GM12878 (cell line): ENCODE measurements around the gene DPYSL4. TPM values are rescaled to one million over a fixed set of nuclear protein-coding genes. Genes with fewer than 3 reads are reported as not detected.

Experiments used
- ATAC-seq: fragments of 200-7000 bp; cut with Tn5 transposase; 3 replicates; pipeline ENCODE4 v1.9.1; 2020; ENCODE audit warnings: mild to moderate bottlenecking, moderate library complexity
- BruUV-seq: library from RNA; stranded (reverse); fragments of 400-500 nt; replicated peaks from 2 replicates; lab custom pipeline; 2021; lab: Mats Ljungman, UMichigan
- CTCF ChIA-PET: fragments of 300-600 bp; sonication (Branson Sonifier 250); formaldehyde crosslinking; extraction: SDS; loops from one replicate; lab custom pipeline; 2021; ENCODE audit warnings: inconsistent platforms; lab: Yijun Ruan, JAX
- POLR2A ChIA-PET: fragments of 350-600 bp; formaldehyde crosslinking; extraction: SDS; loops from one replicate; lab custom pipeline; 2021; ENCODE audit warnings: inconsistent platforms; lab: Charles Lee
- RAD21 ChIA-PET: fragments of 300-600 bp; sonication (Branson Sonifier 250); formaldehyde crosslinking; loops from one replicate; lab custom pipeline; 2023; ENCODE audit warnings: antibody characterized with exemption; ENCODE audit not compliant: unreplicated experiment; lab: Charles Lee
- SMC1A ChIA-PET: fragments of 300-600 bp; sonication (Branson Sonifier 250); formaldehyde crosslinking; loops from one replicate; lab custom pipeline; 2023; ENCODE audit not compliant: unreplicated experiment, uncharacterized antibody; lab: Charles Lee
- DNase-seq: peaks from one replicate; pipeline ENCODE4 v3.0.0-alpha.2; 2011; ENCODE audit warnings: low read depth, low spot score
- FAIRE-seq: peaks from 3 replicates; lab custom pipeline; 2011; peaks lifted over from hg19 to GRCh38; lab: Jason Lieb, UNC
- H2AFZ ChIP-seq: 2 replicates; pipeline ENCODE4 v1.6.0; 2011; ENCODE audit warnings: low read depth, low read length, control low read depth; ENCODE audit not compliant: control insufficient read depth
- H3K27ac ChIP-seq: 2 replicates; pipeline ENCODE4 v1.5.1; 2011; ENCODE audit warnings: control low read depth; ENCODE audit not compliant: control insufficient read depth, insufficient read depth
- H3K27me3 ChIP-seq, 2 experiments: replicated peaks in 1 of 2; 2 replicates each; pipeline versions ENCODE4 v1.6.0 to v1.6.1; 2011; ENCODE audit warnings: low read length in 1 of 2; ENCODE audit not compliant: control insufficient read depth in 2 of 2, insufficient read depth in 2 of 2
- H3K36me3 ChIP-seq, 2 experiments: 2 replicates each; pipeline ENCODE4 v1.5.1; 2011; ENCODE audit warnings: low read length in 1 of 2; ENCODE audit not compliant: control insufficient read depth in 2 of 2, insufficient read depth in 2 of 2
- H3K4me1 ChIP-seq: 2 replicates; pipeline ENCODE4 v1.6.1; 2011; ENCODE audit warnings: mild to moderate bottlenecking, low read length, moderate library complexity, mixed read lengths; ENCODE audit not compliant: control insufficient read depth, insufficient read depth
- H3K4me2 ChIP-seq: 2 replicates; pipeline ENCODE4 v1.6.0; 2011; ENCODE audit warnings: control low read depth; ENCODE audit not compliant: control insufficient read depth, insufficient read depth
- H3K4me3 ChIP-seq: fragments of 200-600 bp; sonication (generic); 2 replicates; pipeline ENCODE4 v1.5.1; 2016
- H3K79me2 ChIP-seq: 2 replicates; pipeline ENCODE4 v1.6.0; 2011; ENCODE audit warnings: low read length; ENCODE audit not compliant: control insufficient read depth, insufficient read depth
- H3K9ac ChIP-seq: 2 replicates; pipeline ENCODE4 v1.8.0; 2011; ENCODE audit warnings: low read length, control low read depth, mixed read lengths; ENCODE audit not compliant: control insufficient read depth, insufficient read depth
- H3K9me3 ChIP-seq: replicated peaks from 3 replicates; pipeline ENCODE4 v1.5.1; 2011; ENCODE audit warnings: mild to moderate bottlenecking, low read length; ENCODE audit not compliant: control insufficient read depth, insufficient read depth
- H4K20me1 ChIP-seq: 2 replicates; pipeline ENCODE4 v1.6.0; 2011; ENCODE audit not compliant: control insufficient read depth, insufficient read depth
- CREM ChIP-seq: IDR thresholded peaks from 2 replicates; pipeline ENCODE4 v1.6.1; 2014; ENCODE audit warnings: antibody characterized with exemption, low read depth
- FOXM1 ChIP-seq: IDR thresholded peaks from 2 replicates; pipeline ENCODE4 v1.6.1; 2012; ENCODE audit warnings: low read depth, mild to moderate bottlenecking, inconsistent platforms, low read length, moderate library complexity
- MEF2B ChIP-seq: fragments of 450-650 bp; IDR thresholded peaks from 2 replicates; pipeline ENCODE4 v1.6.1; 2018; ENCODE audit warnings: mild to moderate bottlenecking, moderate library complexity; ENCODE audit not compliant: partially characterized antibody, poor library complexity, severe bottlenecking
- POLR2A ChIP-seq: IDR thresholded peaks from 2 replicates; pipeline ENCODE4 v1.6.1; 2011; ENCODE audit warnings: low read depth, mild to moderate bottlenecking, low read length
- SUPT20H ChIP-seq: IDR thresholded peaks from 2 replicates; pipeline ENCODE4 v1.6.1; 2011; ENCODE audit warnings: low read depth, mild to moderate bottlenecking, low read length, moderate library complexity, borderline replicate concordance; ENCODE audit not compliant: control insufficient read depth
- ZNF207 ChIP-seq: fragments of 450-650 bp; IDR thresholded peaks from 2 replicates; pipeline ENCODE4 v1.6.1; 2014; ENCODE audit warnings: antibody characterized with exemption, mild to moderate bottlenecking, borderline replicate concordance
- WGBS: methylation state at CpG from one replicate; pipeline ENCODE4 v1.1.6; 2016; ENCODE audit warnings: low lambda C conversion rate; ENCODE audit not compliant: insufficient replicate concordance, insufficient coverage; ENCODE audit errors: missing lambda C conversion rate; 5-methylcytosine and 5-hydroxymethylcytosine counted together
- in situ Hi-C: fragments of 300-500 bp; cut with MboI; formaldehyde crosslinking; loops from 9 replicates; pipeline ENCODE4 v1.14.3; 2018; ENCODE audit warnings: mixed read lengths
- intact Hi-C: fragments of 100-400 bp; cut with micrococcal nuclease; formaldehyde crosslinking; loops from one replicate; pipeline ENCODE4 v1.14.2; 2022; ENCODE audit not compliant: unreplicated experiment
- polyA plus RNA-seq, 11 experiments: library from polyadenylated mRNA; depleted of rRNA in 4 of 11; unstranded in 6 of 11; stranded (reverse) in 5 of 11; fragments of >200 nt; fragmentation: Nextera tagmentation in 4 of 11; fragmentation: Illumina TruSeq in 1 of 11; extraction: Ambion mirVana in 4 of 11; extraction: Trizol in 1 of 11; gene quantifications; 1 replicate in 1 of 11; 2 replicates in 10 of 11; pipeline versions ENCODE4 v1.2.1 to v1.2.3, GENCODE V29; 2011 to 2016; ENCODE audit warnings: inconsistent platforms in 2 of 11, missing spikeins in 2 of 11, low read depth in 1 of 11
- total RNA-seq, 4 experiments: library from RNA; depleted of rRNA in 3 of 4; stranded (reverse); fragments of >200 nt in 3 of 4; fragmentation: Illumina TruSeq in 1 of 4; extraction: Trizol in 1 of 4; gene quantifications; 2 replicates each; pipeline versions ENCODE4 v1.2.1 to v1.2.3, GENCODE V29; 2013 to 2021
- TF ChIP-seq, protein P1 (sequence below): fragments of 450-650 bp; IDR thresholded peaks from 2 replicates; pipeline ENCODE4 v1.6.1; 2018; ENCODE audit warnings: borderline replicate concordance, mild to moderate bottlenecking; ENCODE audit not compliant: partially characterized antibody
- TF ChIP-seq, protein P2 (sequence below): fragments of 450-650 bp; IDR thresholded peaks from 2 replicates; pipeline ENCODE4 v1.6.1; 2017; ENCODE audit warnings: mild to moderate bottlenecking, low read depth, inconsistent platforms; ENCODE audit not compliant: poor library complexity, severe bottlenecking

The DPYSL4 gene
- total and polyA plus RNA-seq, 10 of the 15 experiments (the other 5 are each of a cell fraction or from before 2014, with no cell fraction given): 0.10 to 0.21 TPM; not detected in 8

DNA sequence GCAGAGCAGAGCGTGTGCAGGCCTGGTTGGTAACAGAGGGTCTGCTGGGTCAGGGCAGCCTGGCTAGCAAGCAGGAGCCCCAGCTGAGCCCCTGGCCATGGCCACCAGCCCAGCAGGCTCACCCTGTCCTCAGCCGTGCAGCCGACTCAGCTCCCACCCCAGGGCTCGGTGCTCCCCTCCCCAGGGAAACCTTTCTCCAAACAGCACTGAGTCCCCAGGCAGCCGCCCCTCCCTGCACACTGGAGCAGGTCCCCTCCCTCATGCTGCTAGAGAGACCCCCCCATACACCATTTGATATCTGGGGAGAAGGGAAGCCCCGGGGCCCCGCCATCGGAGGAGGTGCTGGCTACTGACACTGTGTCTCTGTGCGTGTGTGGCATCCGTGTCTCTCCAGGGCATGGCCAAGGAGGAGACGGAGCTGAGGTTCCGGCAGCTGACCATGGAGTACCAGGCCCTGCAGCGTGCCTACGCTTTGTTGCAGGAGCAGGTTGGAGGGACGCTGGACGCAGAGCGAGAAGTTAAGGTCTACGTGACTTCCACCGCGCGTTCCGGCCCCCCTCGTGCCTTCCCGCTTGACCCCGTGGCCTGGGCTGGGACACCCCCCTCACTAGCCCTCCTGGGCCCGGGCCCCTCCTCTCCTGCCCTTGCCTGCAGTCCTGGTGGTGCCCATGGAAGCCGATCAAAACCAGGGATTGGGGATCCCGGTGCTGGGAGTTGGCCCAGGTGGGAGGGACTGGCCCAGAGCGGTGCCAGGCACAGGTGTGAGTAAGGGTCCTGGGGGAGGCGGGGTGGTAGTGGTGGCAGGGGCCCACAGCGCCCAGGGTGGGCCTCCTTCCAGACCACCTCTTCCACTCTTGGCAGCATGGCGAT is 45.0 kb upstream of the DPYSL4 start:
- no TSS peak for BruUV-seq
- ATAC-seq: no peak
- RAD21 ChIA-PET: no interaction called here
- no peak for FAIRE-seq
- no peak overlapping the region for H3K4me2 ChIP-seq
- no peak overlapping the region for H2AFZ ChIP-seq
- POLR2A ChIA-PET: no interaction called here
- H3K9ac ChIP-seq: no peak overlapping the region
- in situ Hi-C loops (no loop called here), intact Hi-C loops (loop anchor here (1.0 kb wide), 1 partner anchor 256 kb away; no protein-coding TSS in a partner anchor)
- no peaks in the 10 kb centered on the region for H3K9me3 ChIP-seq
- no peak for DNase-seq
- SMC1A ChIA-PET: no interaction called here
- H3K4me1 ChIP-seq: no peaks in the 10 kb centered on the region
- no peak overlapping the region for H3K4me3 ChIP-seq
- CTCF ChIA-PET: interaction anchor here (0.6 to 1.7 kb wide), 6 partner anchors 10 to 340 kb away, joined by 3 to 7 read pairs (median 3); no protein-coding TSS in a partner anchor
- TF ChIP-seq CREM (no peak), MEF2B (no peak)
- WGBS: 69% methylated on average over 29 of the region's 32 CpGs
- H3K27ac ChIP-seq: no peak overlapping the region
- H3K27me3 ChIP-seq: no peaks in the 10 kb centered on the region
- H3K79me2 ChIP-seq: no peaks in the 10 kb centered on the region
- H4K20me1 ChIP-seq: no peaks in the 10 kb centered on the region
- no peaks in the 10 kb centered on the region for H3K36me3 ChIP-seq

DNA sequence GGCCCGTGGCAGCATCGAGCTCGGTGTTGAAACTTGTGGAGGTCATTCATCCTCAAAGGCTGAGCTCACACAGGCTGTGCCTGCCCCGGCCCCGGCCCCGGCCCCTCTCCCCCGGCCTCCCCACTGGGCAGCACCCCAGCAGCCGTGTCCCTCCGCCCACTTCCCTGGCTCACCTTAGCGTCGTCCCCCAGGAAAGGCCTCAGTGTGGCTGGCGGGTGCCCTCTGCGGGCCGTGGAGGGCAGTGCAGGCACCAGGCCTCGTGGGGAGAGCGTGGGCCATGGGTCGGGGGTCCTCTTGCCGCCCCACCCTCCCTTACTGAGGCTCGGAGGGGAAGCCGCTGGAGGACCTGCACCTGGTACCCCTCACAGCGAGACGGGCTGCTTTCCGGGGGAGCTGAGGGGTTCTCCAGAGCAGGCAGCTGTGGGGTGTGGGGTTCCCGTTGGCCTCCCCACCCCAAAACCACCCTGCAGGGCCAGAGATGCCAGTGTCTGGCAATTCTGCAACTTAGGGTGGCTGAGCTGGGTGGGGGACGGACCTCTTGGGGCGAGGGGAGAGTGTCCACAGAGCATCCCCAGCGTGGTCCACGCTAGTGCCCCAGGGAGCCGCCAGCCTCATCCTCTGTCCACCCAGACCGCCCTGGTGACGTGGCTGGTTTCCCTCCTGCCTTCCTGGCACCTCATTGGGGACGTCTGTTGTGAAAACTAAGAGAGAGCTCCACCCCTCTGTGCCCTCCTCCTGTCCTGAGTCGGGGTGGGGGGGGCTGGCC is 44.2 kb upstream of the DPYSL4 start:
- Histone ChIP-seq H3K9ac (no peak overlapping the region), H3K9me3 (no peaks in the 10 kb centered on the region), H2AFZ (no peak overlapping the region), H3K4me3 (no peak overlapping the region), H4K20me1 (no peaks in the 10 kb centered on the region), H3K36me3 (no peaks in the 10 kb centered on the region), H3K27ac (no peak overlapping the region), H3K4me1 (no peaks in the 10 kb centered on the region), H3K4me2 (no peak overlapping the region), H3K79me2 (no peaks in the 10 kb centered on the region), H3K27me3 (no peaks in the 10 kb centered on the region)
- BruUV-seq: no TSS peak
- ATAC-seq (peak; percentile 77), DNase-seq (no peak), FAIRE-seq (no peak)
- RAD21 ChIA-PET: no interaction called here
- intact Hi-C loops: loop anchor here (1.0 kb wide), 1 partner anchor 257 kb away; no protein-coding TSS in a partner anchor
- SMC1A ChIA-PET: no interaction called here
- CTCF ChIA-PET: interaction anchor here (0.6 to 1.7 kb wide), 6 partner anchors 10 to 341 kb away, joined by 3 to 7 read pairs (median 3); no protein-coding TSS in a partner anchor
- 20% methylated on average over 25 of the region's 33 CpGs for WGBS
- POLR2A ChIA-PET: no interaction called here
- in situ Hi-C loops: no loop called here
- TF ChIP-seq POLR2A (no peak), ZNF207 (no peak), SUPT20H (no peak), FOXM1 (no peak)
- TF ChIP-seq, protein P1, sequence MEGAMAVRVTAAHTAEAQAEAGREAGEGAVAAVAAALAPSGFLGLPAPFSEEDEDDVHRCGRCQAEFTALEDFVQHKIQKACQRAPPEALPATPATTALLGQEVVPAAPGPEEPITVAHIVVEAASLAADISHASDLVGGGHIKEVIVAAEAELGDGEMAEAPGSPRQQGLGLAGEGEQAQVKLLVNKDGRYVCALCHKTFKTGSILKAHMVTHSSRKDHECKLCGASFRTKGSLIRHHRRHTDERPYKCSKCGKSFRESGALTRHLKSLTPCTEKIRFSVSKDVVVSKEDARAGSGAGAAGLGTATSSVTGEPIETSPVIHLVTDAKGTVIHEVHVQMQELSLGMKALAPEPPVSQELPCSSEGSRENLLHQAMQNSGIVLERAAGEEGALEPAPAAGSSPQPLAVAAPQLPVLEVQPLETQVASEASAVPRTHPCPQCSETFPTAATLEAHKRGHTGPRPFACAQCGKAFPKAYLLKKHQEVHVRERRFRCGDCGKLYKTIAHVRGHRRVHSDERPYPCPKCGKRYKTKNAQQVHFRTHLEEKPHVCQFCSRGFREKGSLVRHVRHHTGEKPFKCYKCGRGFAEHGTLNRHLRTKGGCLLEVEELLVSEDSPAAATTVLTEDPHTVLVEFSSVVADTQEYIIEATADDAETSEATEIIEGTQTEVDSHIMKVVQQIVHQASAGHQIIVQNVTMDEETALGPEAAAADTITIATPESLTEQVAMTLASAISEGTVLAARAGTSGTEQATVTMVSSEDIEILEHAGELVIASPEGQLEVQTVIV: no peak
- TF ChIP-seq, protein P2, sequence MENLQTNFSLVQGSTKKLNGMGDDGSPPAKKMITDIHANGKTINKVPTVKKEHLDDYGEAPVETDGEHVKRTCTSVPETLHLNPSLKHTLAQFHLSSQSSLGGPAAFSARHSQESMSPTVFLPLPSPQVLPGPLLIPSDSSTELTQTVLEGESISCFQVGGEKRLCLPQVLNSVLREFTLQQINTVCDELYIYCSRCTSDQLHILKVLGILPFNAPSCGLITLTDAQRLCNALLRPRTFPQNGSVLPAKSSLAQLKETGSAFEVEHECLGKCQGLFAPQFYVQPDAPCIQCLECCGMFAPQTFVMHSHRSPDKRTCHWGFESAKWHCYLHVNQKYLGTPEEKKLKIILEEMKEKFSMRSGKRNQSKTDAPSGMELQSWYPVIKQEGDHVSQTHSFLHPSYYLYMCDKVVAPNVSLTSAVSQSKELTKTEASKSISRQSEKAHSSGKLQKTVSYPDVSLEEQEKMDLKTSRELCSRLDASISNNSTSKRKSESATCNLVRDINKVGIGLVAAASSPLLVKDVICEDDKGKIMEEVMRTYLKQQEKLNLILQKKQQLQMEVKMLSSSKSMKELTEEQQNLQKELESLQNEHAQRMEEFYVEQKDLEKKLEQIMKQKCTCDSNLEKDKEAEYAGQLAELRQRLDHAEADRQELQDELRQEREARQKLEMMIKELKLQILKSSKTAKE: no peak
